Activated effector memory CD4-positive, alpha-beta T cell treated with anti-CD3 and anti-CD28 coated beads, Interleukin-2, amount 50 U/mL, for 16 hours (primary cell): Measurements from ENCODE around the gene SOAT1.
A peak's percentile ranks its signal among the peaks of the same experiment; 100 is the strongest.
"Not testable (repeated sequence)": the region's sequence is repeated elsewhere in the genome, so short reads cannot be mapped to it uniquely, and the experiment has no call there.

Experiments
- DNase-seq: peaks from one replicate; pipeline ENCODE4 v3.0.0-alpha.2; 2020

SOAT1 gene

DNA sequence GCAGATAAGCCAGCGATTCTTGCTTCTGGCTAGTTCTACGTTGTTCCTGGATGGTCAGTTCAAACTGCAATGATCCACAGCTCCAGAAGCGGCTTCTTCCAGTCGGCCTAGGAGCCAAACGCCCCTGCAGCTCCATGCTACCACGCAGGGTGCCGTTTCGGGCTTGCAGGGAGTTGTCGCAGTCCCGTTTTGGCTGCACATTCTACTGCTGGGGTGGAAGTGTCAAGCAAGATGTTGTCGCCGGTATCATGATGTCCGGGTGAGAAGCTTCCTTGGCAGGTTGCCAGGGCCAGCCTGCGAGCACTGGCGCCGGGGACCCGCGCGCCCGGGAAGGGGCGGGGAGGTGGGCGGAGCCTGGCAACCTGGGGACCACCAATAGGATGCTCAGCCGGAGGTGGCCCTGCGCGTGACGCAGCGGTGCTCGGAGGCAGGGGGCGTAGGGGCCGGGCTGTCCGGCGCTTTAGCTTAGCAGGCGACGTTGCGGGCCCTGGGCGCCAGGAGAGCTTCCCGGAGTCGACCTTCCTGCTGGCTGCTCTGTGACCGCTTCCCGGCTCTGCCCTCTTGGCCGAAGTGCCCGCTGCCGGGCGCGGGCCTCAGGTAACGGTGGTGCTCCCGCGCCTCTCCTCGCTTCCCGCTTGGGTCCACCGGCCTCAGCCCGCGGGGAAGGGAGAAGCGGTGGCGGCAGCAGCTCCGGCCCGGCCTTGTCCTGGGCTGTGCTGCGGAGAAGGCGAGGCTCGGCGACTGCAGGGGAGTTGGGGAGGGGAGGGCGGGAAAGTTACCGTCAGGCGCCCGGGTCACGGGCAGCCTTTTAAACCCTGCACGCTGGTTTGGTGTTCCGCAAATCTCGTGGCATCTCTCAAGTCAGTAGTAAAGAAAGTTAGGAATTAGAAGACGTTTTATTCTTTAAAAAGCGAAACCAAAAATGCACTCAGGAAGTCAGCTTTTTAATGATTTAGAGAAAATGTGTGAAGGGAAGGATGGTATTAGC lies at the start of gene SOAT1:
Gene SOAT1, plus strand, starts transcription at position 458 of the 988 bp plus-strand sequence. CDS start 8,888 bp downstream, outside the sequence.
- DNase-seq: peak; percentile 97

DNA sequence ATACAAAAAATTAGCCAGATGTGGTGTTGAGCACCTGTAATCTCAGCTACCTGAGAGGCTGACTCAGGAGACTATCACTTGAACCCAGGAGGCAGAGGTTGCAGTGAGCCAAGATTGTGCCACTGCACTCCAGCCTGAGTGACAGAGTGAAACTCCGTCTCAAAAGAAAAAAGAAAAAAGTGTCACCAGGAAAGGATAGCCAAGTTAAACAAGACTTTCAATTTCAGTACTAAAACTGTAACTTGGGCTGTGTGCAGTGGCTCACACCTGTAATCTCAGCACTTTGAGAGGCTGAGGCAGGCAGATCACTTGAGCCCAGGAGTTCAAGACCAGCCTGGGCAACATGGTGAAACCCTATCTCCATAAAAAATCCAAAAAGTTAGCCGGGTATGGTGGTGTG lies 48.2 kb upstream of the SOAT1 start:
- not testable (repeated sequence) for DNase-seq

DNA sequence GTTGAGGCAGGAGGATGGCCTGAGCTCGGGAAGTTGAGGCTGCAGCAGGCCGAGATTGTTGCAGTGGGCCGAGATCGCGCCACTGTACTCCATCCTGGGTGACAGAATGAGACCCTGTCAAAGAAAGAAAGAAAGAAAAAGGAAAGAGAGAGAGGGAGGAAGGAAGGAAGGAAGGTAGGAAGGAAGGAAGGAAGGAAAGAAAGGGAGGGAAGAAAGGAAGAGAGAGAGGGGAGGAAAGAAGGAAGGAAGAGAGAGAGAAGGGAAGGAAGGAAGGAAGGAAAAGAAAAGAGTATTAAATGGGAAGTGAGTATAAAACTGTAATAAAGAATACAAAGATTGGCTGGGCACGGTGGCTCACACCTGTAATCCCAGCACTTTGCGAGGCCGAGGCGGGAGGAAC lies 45.7 kb upstream of the SOAT1 start:
- no peak for DNase-seq

DNA sequence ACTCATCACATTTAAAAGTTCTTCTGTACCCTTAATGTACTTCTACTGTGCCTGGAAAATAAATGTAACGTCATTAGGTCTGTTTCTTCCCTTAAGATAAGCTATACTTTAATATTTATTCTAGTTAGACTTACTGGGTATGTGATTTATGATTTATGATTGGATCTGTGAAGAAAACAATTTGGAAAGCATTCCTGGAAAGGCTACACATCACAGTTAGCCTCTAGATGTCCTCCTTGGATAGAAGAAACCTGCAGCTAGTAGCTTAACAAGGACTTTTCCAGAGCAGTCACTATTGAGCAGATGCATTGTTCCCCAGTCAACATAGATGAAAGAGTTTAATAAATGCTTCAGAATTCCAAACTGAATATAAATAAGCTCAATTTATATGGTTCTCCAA lies 41.9 kb upstream of the SOAT1 start:
- DNase-seq: no peak

DNA sequence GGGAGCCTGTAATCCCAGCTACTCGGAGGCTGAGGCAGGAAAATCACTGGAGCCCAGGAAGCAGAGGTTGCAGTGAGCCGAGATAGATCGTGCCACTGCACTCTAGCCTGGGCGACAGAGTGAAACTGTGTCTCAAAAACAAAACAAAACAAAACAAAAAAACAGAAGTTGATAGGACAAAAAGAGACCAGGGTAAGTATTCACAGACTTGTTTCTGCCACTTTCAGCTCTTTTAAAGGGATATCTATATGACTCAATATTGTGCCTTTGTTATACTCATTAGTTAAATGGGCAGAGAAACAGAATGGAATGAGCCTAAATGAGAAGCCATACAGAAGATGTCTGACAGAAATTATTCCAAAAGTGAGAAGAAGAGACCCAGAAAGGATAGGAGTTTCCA lies 41.0 kb upstream of the SOAT1 start:
- no peak for DNase-seq

DNA sequence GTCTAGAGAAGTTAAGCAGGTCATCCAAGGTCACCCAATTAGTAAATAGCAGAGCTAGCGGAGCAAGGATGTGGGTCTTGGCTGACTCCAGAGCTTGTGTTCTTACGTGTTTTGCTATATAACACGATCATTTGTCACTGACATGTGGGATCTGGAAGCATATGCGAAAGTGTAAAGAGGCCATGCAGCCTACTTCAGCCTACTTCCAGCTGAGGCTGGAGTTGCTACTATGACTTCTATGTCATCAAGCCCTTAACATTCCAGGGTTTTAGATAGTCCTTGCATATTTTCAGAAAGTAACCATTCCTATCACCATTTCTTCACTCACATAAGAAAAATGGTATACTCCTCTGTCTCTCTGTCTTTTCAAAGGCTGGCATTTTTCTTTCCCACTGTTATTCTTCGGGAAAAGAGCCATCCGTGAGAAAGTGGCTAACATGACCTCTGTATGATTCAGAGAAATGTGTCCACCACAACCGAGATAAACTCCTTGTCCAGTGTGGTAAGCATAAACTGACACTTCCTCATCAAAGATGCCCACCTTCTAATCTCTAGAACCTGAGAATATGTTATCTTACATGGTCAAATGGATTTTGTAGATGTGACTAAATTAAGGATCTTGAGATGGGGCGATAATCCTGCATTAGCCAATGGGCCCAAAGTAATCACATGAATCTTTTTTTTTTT lies 40.2 kb upstream of the SOAT1 start:
- DNase-seq: no peak

DNA sequence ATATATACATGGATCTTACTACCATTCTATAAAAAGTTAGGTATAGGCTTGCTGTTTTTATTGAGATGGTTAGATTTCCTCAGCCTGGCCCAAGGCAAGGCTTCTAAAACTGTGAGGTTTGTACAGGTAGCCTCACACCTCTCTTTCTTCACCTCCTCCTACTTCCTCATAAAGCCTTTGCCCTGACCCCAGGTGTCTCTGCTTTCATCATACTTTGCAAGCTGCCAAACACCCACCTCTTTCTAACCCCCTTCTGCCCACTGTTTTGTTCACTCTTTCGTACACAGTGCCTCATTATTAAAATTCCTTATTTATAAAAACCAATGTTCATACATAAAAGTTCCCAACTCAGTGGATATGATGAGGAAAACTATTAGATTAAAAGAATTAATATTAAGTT lies 31.4 kb upstream of the SOAT1 start:
- no peak for DNase-seq

DNA sequence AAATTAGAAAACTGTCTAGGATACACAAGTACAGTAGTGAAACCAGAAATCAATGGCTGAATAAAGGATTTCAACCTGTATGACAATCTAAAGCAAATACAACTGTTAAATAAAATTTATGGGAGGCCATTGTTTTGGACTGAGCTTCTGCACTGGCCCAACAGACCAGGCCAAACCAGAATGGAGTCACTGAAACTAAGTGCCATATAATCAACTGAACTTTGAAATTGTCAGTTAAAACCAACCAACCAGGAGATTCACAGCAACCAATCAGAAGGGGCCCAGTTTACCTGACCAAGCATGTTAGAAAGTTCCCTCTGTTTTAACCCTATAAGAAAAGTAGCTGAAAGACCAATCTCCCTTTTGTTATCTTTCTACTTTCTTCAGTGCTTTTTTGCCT lies 30.5 kb upstream of the SOAT1 start:
- no peak for DNase-seq

DNA sequence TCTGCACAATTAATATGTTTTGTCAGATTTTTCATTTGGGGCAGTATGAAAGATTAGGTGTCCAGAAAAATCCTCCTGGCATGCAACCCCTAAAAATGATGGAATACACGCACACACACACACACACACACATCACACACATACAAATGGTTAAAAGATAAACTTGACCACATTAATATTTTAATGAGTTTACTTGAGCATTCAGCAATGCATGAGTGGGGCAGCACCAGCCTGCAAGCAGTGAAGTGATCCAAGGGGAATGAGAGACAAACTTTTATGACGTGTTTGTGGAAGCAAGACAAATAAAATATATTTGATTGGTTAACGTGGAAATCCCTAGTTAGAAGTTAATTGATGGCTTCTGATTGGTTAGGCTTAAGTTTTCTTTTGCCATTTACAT lies 29.1 kb upstream of the SOAT1 start:
- DNase-seq: no peak

DNA sequence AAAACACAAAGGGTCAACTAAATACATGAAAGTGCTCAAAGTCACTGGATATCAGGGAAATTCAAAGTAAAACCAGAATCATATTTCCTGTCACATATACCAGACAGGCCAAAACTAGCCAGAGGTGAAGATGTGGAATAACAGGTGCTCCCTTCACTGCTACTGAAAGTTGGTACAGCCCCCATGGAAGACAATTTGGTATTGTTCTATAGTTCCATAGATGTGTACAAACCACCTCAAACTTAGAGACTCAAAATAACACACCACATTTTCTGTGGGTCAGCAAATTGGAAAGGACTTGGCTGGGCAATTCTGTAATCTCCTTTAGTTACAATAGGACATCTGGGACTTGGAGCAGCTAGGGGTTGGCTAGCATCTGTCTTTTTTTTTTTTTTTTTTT lies 24.5 kb upstream of the SOAT1 start:
- no peak for DNase-seq

DNA sequence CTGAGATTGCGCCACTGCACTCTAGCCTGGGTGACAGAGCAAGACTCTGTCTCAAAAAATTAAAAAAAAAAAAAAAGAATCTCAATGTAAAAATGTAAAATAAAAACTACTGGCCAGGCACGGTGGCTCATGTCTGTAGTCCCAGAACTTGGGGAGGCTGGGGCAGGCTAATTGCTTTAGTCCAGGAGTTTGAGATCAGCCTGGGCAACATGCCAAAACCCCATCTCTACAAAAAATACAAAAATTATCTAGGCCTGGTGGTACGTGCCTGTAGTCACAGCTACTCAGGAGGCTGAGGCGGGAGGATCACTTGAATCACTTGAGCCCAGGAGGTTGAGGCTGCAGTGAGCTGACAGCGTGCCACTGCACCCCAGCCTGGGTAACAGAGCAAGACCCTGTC lies 19.2 kb upstream of the SOAT1 start:
- DNase-seq: not testable (repeated sequence)

DNA sequence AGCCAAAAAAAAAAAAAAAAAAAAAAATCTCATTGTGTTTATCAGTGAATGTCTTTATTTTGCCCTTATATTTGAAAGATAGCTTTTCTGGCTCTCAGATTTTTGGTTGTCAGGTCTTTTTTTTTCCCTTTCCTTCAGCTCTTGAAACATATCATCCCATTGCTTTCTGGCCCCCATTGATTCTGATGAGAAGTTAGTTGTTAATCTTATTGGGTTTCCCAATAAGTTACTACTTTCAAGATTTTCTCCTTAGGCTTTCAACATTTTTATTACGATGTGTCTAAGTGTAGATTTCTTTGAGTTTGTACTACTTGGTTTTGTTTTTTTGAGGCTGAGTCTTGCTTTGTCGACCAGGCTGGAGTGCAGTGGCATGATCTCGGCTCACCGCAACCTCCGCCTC lies 14.7 kb upstream of the SOAT1 start:
- DNase-seq: no peak

DNA sequence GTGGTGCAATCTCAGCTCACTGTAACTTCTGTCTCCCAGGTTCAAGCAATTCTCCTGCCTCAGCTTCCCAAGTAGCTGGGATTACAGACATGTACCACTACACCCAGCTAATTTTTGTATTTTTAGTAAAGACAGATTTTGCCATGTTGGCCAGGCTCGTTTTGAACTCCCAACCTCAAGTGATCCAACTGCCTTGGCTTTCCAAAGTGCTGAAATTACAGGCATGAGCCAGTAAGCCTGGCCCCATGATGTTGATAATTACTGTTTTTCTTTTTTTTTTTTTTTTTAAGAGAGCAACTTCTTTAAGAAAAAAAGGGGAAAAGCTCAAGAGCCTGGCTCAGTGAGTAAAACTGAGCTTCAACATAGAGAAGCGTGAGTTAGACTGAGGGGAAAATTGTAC lies 9.6 kb upstream of the SOAT1 start:
- DNase-seq: no peak

DNA sequence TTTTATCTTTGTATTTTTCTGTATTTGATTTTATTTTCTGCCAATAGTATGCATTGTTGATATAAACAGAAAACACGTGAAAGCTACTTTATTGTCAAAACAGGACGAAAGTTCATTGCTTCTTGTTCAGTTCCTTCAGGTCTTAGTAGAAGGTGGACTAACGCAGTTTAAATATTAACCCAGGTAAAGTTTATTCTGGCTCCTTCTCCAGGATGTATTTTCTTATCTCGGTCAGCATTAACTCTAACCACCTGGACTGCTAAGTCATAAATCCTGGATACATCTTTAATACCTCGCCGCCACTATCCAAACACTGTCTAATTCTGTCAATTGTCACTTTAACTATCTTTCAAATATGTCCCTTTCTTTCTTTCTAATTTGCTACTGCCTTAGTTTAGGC lies 5.7 kb upstream of the SOAT1 start:
- no peak for DNase-seq

DNA sequence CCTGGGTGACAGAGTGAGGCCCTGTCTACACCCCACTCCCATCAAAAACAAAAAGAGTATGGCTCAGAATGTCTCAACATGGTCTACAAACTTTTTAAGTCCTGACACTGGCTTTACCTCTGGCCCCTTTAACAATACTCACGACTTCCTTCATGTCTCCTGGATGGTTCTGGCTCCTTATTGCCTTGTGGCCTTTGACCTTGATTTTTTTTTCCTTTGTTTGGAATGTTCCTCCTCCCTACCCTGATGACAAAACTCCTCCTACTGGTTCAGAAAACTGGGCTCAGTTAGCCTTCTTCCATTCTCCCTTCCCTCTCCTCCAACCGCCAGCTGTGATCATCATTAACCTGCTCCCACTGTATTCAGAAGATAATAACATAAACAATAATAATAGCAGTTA lies 4.6 kb upstream of the SOAT1 start:
- DNase-seq: no peak

DNA sequence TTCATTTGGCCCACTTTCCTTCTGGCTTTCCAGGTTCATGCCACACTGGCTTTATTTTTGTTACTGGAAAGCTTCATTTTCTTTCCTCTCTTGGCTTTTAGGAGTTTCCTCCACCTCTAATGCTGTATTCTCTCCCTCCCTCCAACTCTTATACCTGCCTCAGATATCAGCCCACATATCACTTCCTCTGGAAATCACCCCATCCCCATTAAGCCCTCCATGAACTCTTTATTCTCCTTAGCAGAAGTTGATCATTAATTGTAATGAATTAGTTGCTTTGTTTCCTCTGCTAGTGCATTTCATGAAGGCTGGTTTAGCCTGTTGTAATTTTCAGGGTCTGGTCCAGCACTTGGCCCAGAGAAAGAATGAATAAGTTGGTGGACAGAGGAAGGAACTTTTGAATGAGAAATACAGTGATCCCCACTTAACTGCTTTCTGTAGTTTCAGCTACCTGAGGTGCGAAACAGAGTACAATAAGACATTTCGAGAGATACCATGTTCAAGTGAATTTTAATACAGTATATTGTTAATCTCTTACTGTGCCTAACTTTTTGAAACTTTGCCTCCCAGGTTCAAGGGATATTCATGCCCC lies 1.7 kb downstream of the SOAT1 start:
- DNase-seq: no peak

DNA sequence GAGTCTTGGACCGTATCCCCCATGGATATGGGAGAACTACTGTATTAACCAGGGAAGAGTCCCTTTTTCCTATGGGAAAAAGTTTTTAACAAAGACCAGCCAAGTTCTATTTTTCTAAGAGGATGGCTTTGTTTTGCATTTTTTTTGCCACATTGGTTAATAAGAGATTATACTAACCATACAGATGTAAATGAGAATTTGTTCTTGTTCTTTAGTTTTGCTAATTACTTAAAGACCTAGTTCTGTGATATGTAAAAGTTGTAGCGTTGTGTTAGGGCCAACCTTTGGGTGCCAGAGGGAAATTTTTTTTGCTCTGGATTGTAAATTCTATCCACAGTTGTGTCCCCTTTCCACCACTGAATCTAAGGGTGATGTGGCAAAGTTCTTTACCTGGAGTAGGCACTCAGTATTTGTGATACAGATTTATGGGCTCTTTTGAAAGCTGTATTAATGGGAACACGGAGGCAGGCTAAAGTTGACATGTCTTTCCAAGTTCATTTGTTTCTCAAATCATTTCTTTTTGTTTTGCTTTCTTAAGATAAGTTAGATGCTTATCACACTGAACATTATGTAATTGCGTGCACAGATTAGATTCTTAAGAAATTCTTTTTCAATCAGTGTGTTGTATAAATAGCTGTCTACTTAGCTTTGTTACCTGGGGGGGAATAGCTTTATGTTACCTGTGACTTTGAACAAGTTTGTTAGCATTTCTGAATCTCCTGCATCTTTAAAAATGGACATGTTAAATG lies 2.9 kb downstream of the SOAT1 start:
- DNase-seq: no peak

DNA sequence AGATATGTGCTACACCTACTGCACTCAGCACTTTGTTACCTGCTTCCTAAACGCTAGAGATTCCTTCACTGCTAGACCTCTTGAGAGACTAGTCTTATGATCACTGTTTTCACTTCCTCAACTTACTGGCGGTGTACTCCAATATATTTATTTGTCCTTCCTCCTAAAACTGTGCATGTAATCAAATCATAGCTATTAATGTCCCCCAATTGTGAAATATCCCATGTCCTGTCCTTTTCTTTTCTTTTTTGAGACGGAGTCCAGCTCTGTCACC lies 3.4 kb downstream of the SOAT1 start:
- DNase-seq: no peak

DNA sequence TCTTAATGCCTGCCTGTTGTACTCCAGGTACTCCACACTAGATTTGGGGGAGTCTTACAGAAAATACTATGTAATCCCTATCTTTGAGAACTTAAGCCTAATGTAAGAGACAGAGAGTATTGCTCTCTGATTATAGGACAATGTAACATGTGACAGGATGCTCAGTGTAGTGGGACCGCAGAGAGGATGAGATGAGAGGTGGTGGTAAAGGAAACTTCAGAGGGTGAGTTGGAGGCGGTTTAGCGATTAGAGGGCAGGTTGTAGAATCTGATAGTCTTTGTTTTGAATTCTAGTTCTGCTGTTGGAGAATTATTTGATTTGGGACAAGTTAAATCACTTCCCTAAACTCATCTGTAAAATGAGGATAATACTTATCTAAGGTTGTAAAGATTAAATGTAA lies 5.4 kb downstream of the SOAT1 start:
- DNase-seq: peak; percentile 77

DNA sequence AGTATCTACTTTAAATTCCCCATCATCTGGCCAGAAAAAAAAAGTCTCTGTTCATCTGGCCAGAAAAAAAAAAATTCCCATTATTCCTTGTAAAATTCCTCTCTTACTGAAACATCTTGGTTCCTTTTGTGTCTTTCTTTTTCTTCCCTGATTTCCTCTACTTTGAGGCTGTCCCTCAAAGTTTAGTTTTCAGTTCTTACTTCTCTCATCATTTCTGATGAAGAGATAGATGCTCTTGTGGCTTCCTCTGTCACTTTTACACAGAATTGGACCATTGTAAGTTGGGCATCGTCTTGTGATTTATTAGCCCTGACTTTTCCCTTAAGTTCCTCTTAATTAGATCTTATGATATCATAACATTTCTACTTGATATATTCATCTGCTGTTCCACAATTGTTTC lies 6.5 kb downstream of the SOAT1 start:
- no peak for DNase-seq

DNA sequence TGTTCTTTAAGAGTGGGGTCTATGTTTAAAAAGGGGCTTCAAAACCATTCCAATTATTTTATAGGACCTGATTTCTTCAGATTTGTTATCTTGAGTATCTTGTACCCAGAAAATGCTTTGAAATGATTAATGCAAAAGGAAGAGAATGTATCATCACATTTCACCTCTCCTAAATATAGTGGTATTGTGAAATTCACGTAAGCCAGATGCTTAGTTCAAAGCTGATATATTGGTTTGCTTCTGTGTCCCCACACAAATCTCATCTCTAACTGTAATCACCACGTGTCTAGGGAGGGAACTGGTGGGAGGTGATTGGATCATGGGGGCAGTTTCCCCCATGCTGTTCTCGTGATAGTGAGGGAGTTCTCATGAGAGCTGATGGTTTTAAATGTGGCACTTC lies 8.5 kb downstream of the SOAT1 start:
- no peak for DNase-seq

DNA sequence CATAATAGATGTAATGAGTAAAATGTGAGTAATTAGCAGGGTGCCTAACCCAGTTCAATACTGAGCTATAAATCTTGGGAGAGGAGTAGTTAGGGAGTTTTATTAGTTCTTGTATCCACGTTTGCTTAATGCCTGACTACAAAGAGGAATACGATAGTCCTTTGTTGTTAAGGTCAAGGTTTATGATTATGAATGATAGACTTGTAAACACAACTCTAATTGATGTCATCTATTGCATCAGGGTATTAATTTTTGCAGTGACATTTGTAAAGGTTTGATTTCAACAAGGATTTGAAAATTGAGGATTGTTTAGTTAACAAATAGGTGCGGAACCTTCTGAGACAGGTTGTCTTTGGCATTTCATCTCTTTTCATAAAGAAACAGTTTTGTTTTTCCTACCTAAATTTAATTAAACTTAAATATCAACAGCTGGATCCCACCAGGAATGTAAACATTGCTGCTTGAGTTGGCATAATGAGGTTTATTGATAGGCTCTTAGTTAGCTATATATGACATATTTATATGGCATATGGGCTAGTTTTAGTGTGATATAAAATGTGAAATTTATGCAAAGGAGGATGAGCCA lies 9.7 kb downstream of the SOAT1 start:
- DNase-seq: no peak

DNA sequence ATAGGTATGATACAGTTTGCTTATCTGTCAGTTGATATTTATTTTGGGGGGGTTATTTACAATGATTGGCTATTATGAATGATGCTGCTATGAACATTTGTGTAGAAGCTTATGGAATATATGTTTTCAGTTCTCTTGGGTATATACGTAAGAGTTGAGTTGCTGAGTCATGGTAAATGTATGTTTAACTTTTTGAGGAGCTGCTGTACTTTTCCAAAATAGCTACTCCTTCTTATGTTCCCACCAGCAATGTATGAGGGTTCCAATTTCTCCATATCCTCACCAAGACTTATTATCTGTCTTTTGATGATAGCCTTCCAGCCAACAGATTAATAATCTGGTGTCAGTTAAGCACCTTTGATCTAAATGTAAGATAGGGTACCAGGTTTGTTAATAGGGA lies 11.9 kb downstream of the SOAT1 start:
- no peak for DNase-seq
